ENCODE measurements around the gene TMEM139. TPM values are rescaled to one million over a fixed set of nuclear protein-coding genes. Genes with fewer than 3 reads are reported as not detected.

TMEM139 gene
- polyA plus RNA-seq, 2 donors: 0.41 to 2.2 TPM

GRCh38 chr7:143314127-143314526 lies 29.4 kb downstream of the TMEM139 start:
- no peak overlapping the region for H3K27ac ChIP-seq (ENCODE audit: low read depth in 2 of 2, low read length in 1 of 2)
- no peak overlapping the region for H3K4me3 ChIP-seq (ENCODE audit: low read depth in 1 of 2, low read length in 2 of 2)
- no peaks in the 10 kb centered on the region for H3K27me3 ChIP-seq (ENCODE audit: control insufficient read depth in 1 of 2, insufficient read depth in 2 of 2, low read length in 2 of 2)
- H3K4me1 ChIP-seq (ENCODE audit: control insufficient read depth in 2 of 2, insufficient read depth in 2 of 2, low read length in 1 of 2): peaks cover 0 to 4% of the 10 kb centered on the region in 2 donors
- H3K36me3 ChIP-seq (ENCODE audit: control insufficient read depth in 2 of 2, insufficient read depth in 2 of 2, low read length in 1 of 2): no peaks in the 10 kb centered on the region
- no peaks in the 10 kb centered on the region for H3K9me3 ChIP-seq (ENCODE audit: control insufficient read depth in 2 of 2, insufficient read depth in 1 of 2, low read depth in 1 of 2, low read length in 1 of 2)

DNA sequence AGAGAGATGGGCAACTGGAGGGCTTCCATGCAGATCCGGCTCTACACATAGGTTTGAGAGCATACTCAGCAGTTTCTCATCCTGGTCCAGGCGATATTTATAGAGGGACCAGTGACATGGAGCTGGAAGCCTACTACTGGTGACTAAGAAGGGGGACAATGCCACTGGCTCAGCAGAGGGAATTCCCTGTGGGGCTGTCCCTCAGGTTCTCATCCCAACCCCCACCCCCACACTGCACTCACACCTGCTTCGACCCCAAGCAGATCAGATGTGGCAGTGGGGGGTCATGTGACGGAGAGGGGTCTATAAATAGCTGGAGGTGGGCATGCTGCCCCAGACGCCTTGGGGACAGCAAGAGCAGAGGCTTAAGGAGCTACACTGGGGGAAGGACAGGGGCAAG lies 31.0 kb downstream of the TMEM139 start, which contains the start of gene CLCN1:
Gene CLCN1 (plus strand): TSS at position 336 of the 400 bp plus-strand sequence. CDS start 102 bp downstream, outside the sequence.
- H3K27ac ChIP-seq (ENCODE audit: low read depth in 2 of 2, low read length in 1 of 2): no peak within 1 kb of the TSS
- H3K36me3 ChIP-seq (ENCODE audit: control insufficient read depth in 2 of 2, insufficient read depth in 2 of 2, low read length in 1 of 2): no peaks in the 10 kb centered on the region
- peaks cover 0 to 7% of the 10 kb centered on the region in 2 donors for H3K4me1 ChIP-seq (ENCODE audit: control insufficient read depth in 2 of 2, insufficient read depth in 2 of 2, low read length in 1 of 2)
- no peaks in the 10 kb centered on the region for H3K9me3 ChIP-seq (ENCODE audit: control insufficient read depth in 2 of 2, insufficient read depth in 1 of 2, low read depth in 1 of 2, low read length in 1 of 2)
- H3K27me3 ChIP-seq (ENCODE audit: control insufficient read depth in 1 of 2, insufficient read depth in 2 of 2, low read length in 2 of 2): no peaks in the 10 kb centered on the region
- 85 to 86% methylated on average over 5 of the region's 5 CpGs for WGBS, 2 donors
- no peak within 1 kb of the TSS for H3K4me3 ChIP-seq (ENCODE audit: low read depth in 1 of 2, low read length in 2 of 2)

DNA sequence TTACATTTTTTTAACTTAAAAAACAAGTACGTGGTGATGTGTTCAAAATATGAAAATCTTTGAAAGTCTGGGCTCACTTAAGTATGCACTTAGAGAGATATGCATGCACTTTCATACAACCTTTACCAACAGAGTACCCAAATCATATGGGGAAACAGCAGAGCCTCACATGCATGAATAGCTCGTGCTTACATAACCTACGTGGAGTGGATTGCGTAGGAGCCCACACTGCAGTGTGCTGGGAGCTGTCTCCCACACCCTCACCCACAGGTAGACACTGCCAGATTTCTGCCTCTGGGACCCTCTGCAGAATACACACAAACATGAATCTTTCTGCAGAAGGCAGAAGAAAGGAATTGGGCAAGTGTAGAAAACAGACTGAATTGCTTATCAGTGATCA lies 31.7 kb downstream of the TMEM139 start:
- H3K4me1 ChIP-seq (ENCODE audit: control insufficient read depth in 2 of 2, insufficient read depth in 2 of 2, low read length in 1 of 2): peaks cover 0 to 9% of the 10 kb centered on the region in 2 donors
- no peak overlapping the region for H3K27ac ChIP-seq (ENCODE audit: low read depth in 2 of 2, low read length in 1 of 2)
- WGBS, 2 donors: 88 to 90% methylated on average over 4 of the region's 4 CpGs
- H3K36me3 ChIP-seq (ENCODE audit: control insufficient read depth in 2 of 2, insufficient read depth in 2 of 2, low read length in 1 of 2): no peaks in the 10 kb centered on the region
- no peaks in the 10 kb centered on the region for H3K27me3 ChIP-seq (ENCODE audit: control insufficient read depth in 1 of 2, insufficient read depth in 2 of 2, low read length in 2 of 2)
- H3K9me3 ChIP-seq (ENCODE audit: control insufficient read depth in 2 of 2, insufficient read depth in 1 of 2, low read depth in 1 of 2, low read length in 1 of 2): no peaks in the 10 kb centered on the region
- H3K4me3 ChIP-seq (ENCODE audit: low read depth in 1 of 2, low read length in 2 of 2): no peak overlapping the region

- H3K9me3 ChIP-seq (ENCODE audit: control insufficient read depth in 2 of 2, insufficient read depth in 1 of 2, low read depth in 1 of 2, low read length in 1 of 2): no peaks in the 10 kb centered on the region
- H3K4me3 ChIP-seq (ENCODE audit: low read depth in 1 of 2, low read length in 2 of 2): no peak overlapping the region
- H3K36me3 ChIP-seq (ENCODE audit: control insufficient read depth in 2 of 2, insufficient read depth in 2 of 2, low read length in 1 of 2): no peaks in the 10 kb centered on the region
- WGBS, 2 donors: 46 to 56% methylated on average over 5 of the region's 5 CpGs
- H3K4me1 ChIP-seq (ENCODE audit: control insufficient read depth in 2 of 2, insufficient read depth in 2 of 2, low read length in 1 of 2): peaks cover 0 to 11% of the 10 kb centered on the region in 2 donors
- peak overlapping the region; percentile 45 to 77 for H3K27ac ChIP-seq (ENCODE audit: low read depth in 2 of 2, low read length in 1 of 2)
- no peaks in the 10 kb centered on the region for H3K27me3 ChIP-seq (ENCODE audit: control insufficient read depth in 1 of 2, insufficient read depth in 2 of 2, low read length in 2 of 2)
Observed at GRCh38 chr7:143318661-143319060, 33.9 kb downstream of the TMEM139 start.

DNA sequence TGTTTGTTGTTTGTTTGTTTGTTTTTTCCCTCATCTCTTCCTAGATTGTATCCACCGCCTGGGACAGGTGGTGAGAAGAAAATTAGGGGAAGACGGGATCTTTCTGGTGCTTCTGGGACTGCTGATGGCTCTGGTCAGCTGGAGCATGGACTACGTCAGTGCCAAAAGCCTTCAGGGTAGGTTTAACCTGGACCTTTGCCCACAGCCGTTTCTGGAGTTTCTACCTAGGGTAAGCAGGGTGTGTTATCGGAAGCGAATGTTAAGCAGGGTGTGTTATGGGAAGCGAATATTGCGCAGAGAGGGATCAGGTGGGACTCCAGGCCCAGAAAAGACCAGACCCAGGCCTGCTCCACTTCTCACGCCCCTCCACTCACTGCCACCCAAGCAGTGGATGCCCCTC lies 35.9 kb downstream of the TMEM139 start:
- Histone ChIP-seq H3K4me1 (ENCODE audit: control insufficient read depth in 2 of 2, insufficient read depth in 2 of 2, low read length in 1 of 2) (peaks cover 0 to 11% of the 10 kb centered on the region in 2 donors), H3K27me3 (ENCODE audit: control insufficient read depth in 1 of 2, insufficient read depth in 2 of 2, low read length in 2 of 2) (no peaks in the 10 kb centered on the region), H3K36me3 (ENCODE audit: control insufficient read depth in 2 of 2, insufficient read depth in 2 of 2, low read length in 1 of 2) (no peaks in the 10 kb centered on the region), H3K9me3 (ENCODE audit: control insufficient read depth in 2 of 2, insufficient read depth in 1 of 2, low read depth in 1 of 2, low read length in 1 of 2) (no peaks in the 10 kb centered on the region), H3K4me3 (ENCODE audit: low read depth in 1 of 2, low read length in 2 of 2) (no peak overlapping the region), H3K27ac (ENCODE audit: low read depth in 2 of 2, low read length in 1 of 2) (no peak overlapping the region)
- 68 to 71% methylated on average over 9 of the region's 9 CpGs for WGBS, 2 donors

DNA sequence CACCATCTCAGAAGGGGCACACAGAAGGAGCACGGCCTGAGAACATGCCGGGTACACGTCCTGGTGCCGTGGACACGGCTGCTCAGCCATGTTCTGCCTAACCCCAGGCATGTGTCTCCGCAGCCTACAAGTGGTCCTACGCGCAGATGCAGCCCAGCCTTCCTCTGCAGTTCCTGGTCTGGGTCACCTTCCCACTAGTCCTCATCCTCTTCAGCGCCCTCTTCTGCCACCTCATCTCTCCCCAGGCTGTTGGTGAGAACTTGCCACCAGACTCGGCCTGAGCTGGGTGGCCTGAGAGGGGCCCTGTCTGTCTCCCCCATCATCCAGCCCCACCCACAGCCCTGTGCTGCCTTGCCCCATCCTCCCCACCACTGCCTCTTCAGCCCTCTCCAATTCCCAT lies 36.5 kb downstream of the TMEM139 start:
- Histone ChIP-seq H3K9me3 (ENCODE audit: control insufficient read depth in 2 of 2, insufficient read depth in 1 of 2, low read depth in 1 of 2, low read length in 1 of 2) (no peaks in the 10 kb centered on the region), H3K27me3 (ENCODE audit: control insufficient read depth in 1 of 2, insufficient read depth in 2 of 2, low read length in 2 of 2) (no peaks in the 10 kb centered on the region), H3K4me3 (ENCODE audit: low read depth in 1 of 2, low read length in 2 of 2) (no peak overlapping the region), H3K36me3 (ENCODE audit: control insufficient read depth in 2 of 2, insufficient read depth in 2 of 2, low read length in 1 of 2) (no peaks in the 10 kb centered on the region), H3K4me1 (ENCODE audit: control insufficient read depth in 2 of 2, insufficient read depth in 2 of 2, low read length in 1 of 2) (peaks cover 0 to 11% of the 10 kb centered on the region in 2 donors), H3K27ac (ENCODE audit: low read depth in 2 of 2, low read length in 1 of 2) (no peak overlapping the region)
- 95% methylated on average over 10 of the region's 10 CpGs for WGBS, 2 donors

DNA sequence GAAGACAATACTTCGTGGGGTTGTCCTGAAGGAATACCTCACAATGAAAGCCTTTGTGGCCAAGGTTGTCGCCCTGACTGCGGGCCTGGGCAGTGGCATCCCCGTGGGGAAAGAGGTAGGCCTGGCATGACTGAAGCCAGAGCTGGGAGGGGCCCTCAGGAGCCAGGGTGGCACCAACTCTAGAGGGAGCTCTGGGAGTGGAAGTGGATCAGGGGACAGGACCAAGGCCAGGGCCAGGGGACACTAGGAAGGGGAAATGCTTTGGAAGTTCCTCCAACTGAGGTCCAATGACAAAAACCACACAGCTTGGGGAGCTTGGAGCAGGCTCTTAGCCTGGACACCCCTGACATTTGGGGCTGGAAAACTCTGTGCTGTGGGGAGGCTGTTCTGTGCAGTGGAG lies 37.0 kb downstream of the TMEM139 start:
- H3K36me3 ChIP-seq (ENCODE audit: control insufficient read depth in 2 of 2, insufficient read depth in 2 of 2, low read length in 1 of 2): no peaks in the 10 kb centered on the region
- no peaks in the 10 kb centered on the region for H3K27me3 ChIP-seq (ENCODE audit: control insufficient read depth in 1 of 2, insufficient read depth in 2 of 2, low read length in 2 of 2)
- peaks cover 0 to 11% of the 10 kb centered on the region in 2 donors for H3K4me1 ChIP-seq (ENCODE audit: control insufficient read depth in 2 of 2, insufficient read depth in 2 of 2, low read length in 1 of 2)
- H3K9me3 ChIP-seq (ENCODE audit: control insufficient read depth in 2 of 2, insufficient read depth in 1 of 2, low read depth in 1 of 2, low read length in 1 of 2): no peaks in the 10 kb centered on the region
- H3K27ac ChIP-seq (ENCODE audit: low read depth in 2 of 2, low read length in 1 of 2): no peak overlapping the region
- 73 to 78% methylated on average over 4 of the region's 4 CpGs for WGBS, 2 donors
- no peak overlapping the region for H3K4me3 ChIP-seq (ENCODE audit: low read depth in 1 of 2, low read length in 2 of 2)

- Histone ChIP-seq H3K27ac (ENCODE audit: low read depth in 2 of 2, low read length in 1 of 2) (no peak overlapping the region), H3K4me1 (ENCODE audit: control insufficient read depth in 2 of 2, insufficient read depth in 2 of 2, low read length in 1 of 2) (peaks cover 0 to 11% of the 10 kb centered on the region in 2 donors), H3K36me3 (ENCODE audit: control insufficient read depth in 2 of 2, insufficient read depth in 2 of 2, low read length in 1 of 2) (no peaks in the 10 kb centered on the region), H3K27me3 (ENCODE audit: control insufficient read depth in 1 of 2, insufficient read depth in 2 of 2, low read length in 2 of 2) (no peaks in the 10 kb centered on the region), H3K4me3 (ENCODE audit: low read depth in 1 of 2, low read length in 2 of 2) (no peak overlapping the region), H3K9me3 (ENCODE audit: control insufficient read depth in 2 of 2, insufficient read depth in 1 of 2, low read depth in 1 of 2, low read length in 1 of 2) (no peaks in the 10 kb centered on the region)
- 78 to 80% methylated on average over 23 of the region's 23 CpGs for WGBS, 2 donors
Observed at GRCh38 chr7:143322760-143323633, 38.2 kb downstream of the TMEM139 start.

DNA sequence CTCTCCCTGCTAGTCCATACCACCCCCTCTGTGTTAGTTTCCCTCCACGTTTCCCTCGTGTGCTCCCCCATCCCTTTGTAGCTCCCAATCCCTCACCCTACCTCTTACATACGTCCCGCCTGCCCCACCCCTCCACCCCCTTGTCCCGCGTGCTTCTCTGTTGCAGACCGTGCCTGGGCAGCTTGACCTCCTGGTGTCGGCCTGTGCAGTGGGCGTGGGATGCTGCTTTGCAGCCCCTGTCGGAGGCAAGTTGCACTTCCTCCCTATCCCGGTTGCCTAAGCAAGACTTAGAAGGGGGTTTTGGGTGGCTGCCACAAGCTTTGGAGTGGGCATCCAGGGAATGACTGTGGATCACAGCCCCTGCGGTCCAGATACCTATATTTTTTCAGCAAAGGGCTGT lies 38.9 kb downstream of the TMEM139 start:
- no peaks in the 10 kb centered on the region for H3K27me3 ChIP-seq (ENCODE audit: control insufficient read depth in 1 of 2, insufficient read depth in 2 of 2, low read length in 2 of 2)
- peaks cover 0 to 11% of the 10 kb centered on the region in 2 donors for H3K4me1 ChIP-seq (ENCODE audit: control insufficient read depth in 2 of 2, insufficient read depth in 2 of 2, low read length in 1 of 2)
- no peak overlapping the region for H3K27ac ChIP-seq (ENCODE audit: low read depth in 2 of 2, low read length in 1 of 2)
- 75 to 78% methylated on average over 12 of the region's 12 CpGs for WGBS, 2 donors
- no peaks in the 10 kb centered on the region for H3K36me3 ChIP-seq (ENCODE audit: control insufficient read depth in 2 of 2, insufficient read depth in 2 of 2, low read length in 1 of 2)
- H3K9me3 ChIP-seq (ENCODE audit: control insufficient read depth in 2 of 2, insufficient read depth in 1 of 2, low read depth in 1 of 2, low read length in 1 of 2): no peaks in the 10 kb centered on the region
- no peak overlapping the region for H3K4me3 ChIP-seq (ENCODE audit: low read depth in 1 of 2, low read length in 2 of 2)

DNA sequence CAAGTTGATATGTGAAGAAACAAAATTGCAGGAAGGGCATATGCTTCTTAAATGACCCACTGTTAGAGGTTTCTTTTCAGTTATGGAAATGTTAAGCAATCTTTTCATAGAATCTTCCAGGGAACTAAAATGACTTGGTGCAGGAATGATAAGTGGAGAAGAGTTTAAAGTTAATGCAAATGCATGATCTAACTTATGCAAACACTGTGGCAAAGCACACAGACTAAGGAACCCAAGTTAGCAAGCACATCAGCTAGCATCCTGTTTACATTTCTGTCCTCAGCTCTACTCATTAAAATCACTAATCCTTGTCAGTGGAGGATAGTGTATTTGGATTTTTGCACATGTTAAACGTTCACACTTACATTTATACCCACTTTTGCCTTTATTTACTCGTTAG lies 40.5 kb downstream of the TMEM139 start:
- H3K27ac ChIP-seq (ENCODE audit: low read depth in 2 of 2, low read length in 1 of 2): no peak overlapping the region
- 68 to 72% methylated on average over 2 of the region's 2 CpGs for WGBS, 2 donors
- H3K27me3 ChIP-seq (ENCODE audit: control insufficient read depth in 1 of 2, insufficient read depth in 2 of 2, low read length in 2 of 2): no peaks in the 10 kb centered on the region
- peaks cover 0 to 4% of the 10 kb centered on the region in 2 donors for H3K4me1 ChIP-seq (ENCODE audit: control insufficient read depth in 2 of 2, insufficient read depth in 2 of 2, low read length in 1 of 2)
- H3K36me3 ChIP-seq (ENCODE audit: control insufficient read depth in 2 of 2, insufficient read depth in 2 of 2, low read length in 1 of 2): no peaks in the 10 kb centered on the region
- no peaks in the 10 kb centered on the region for H3K9me3 ChIP-seq (ENCODE audit: control insufficient read depth in 2 of 2, insufficient read depth in 1 of 2, low read depth in 1 of 2, low read length in 1 of 2)
- no peak overlapping the region for H3K4me3 ChIP-seq (ENCODE audit: low read depth in 1 of 2, low read length in 2 of 2)
